ENCODE data around the gene SMIM34.
"Not testable (repeated sequence)": the region's sequence is repeated elsewhere in the genome, so short reads cannot be mapped to it uniquely, and the experiment has no call there.

SMIM34 gene

GRCh38 chr21:34423805-34424204 lies at the start of gene SMIM34:
Gene SMIM34 (minus strand): TSS chr21:34423951. CDS start chr21:34423839, 112 bp downstream.
- in situ Hi-C loops (cut with HindIII; ENCODE audit: low sequenced_read_pairs); H3K4me3 ChIP-seq (ENCODE audit: low read depth, low read length); DNase-seq (ENCODE audit: low read depth): not testable (repeated sequence)

GRCh38 chr21:34467333-34467732 lies 43.6 kb upstream of the SMIM34 start:
- DNase-seq (ENCODE audit: low read depth); H3K4me3 ChIP-seq (ENCODE audit: low read depth, low read length); in situ Hi-C loops (cut with HindIII; ENCODE audit: low sequenced_read_pairs): not testable (repeated sequence)

GRCh38 chr21:34459426-34459825 lies 35.7 kb upstream of the SMIM34 start:
- H3K4me3 ChIP-seq (ENCODE audit: low read depth, low read length); in situ Hi-C loops (cut with HindIII; ENCODE audit: low sequenced_read_pairs); DNase-seq (ENCODE audit: low read depth): not testable (repeated sequence)

GRCh38 chr21:34458266-34458665 lies 34.5 kb upstream of the SMIM34 start:
- in situ Hi-C loops (cut with HindIII; ENCODE audit: low sequenced_read_pairs); H3K4me3 ChIP-seq (ENCODE audit: low read depth, low read length); DNase-seq (ENCODE audit: low read depth): not testable (repeated sequence)

- DNase-seq (ENCODE audit: low read depth); in situ Hi-C loops (cut with HindIII; ENCODE audit: low sequenced_read_pairs); H3K4me3 ChIP-seq (ENCODE audit: low read depth, low read length): not testable (repeated sequence)
Measured at GRCh38 chr21:34456180-34456579, 32.4 kb upstream of the SMIM34 start.

GRCh38 chr21:34455628-34456027 lies 31.9 kb upstream of the SMIM34 start:
- H3K4me3 ChIP-seq (ENCODE audit: low read depth, low read length); in situ Hi-C loops (cut with HindIII; ENCODE audit: low sequenced_read_pairs): not testable (repeated sequence)

GRCh38 chr21:34447018-34447417 lies 23.3 kb upstream of the SMIM34 start:
- in situ Hi-C loops (cut with HindIII; ENCODE audit: low sequenced_read_pairs); DNase-seq (ENCODE audit: low read depth); H3K4me3 ChIP-seq (ENCODE audit: low read depth, low read length): not testable (repeated sequence)

More at GRCh38 chr21:34455628-34456027, 31.9 kb upstream of the SMIM34 start:
- not testable (repeated sequence) for DNase-seq (ENCODE audit: low read depth)

- DNase-seq (ENCODE audit: low read depth); H3K4me3 ChIP-seq (ENCODE audit: low read depth, low read length); in situ Hi-C loops (cut with HindIII; ENCODE audit: low sequenced_read_pairs): not testable (repeated sequence)
Measured at GRCh38 chr21:34443486-34443885, 19.7 kb upstream of the SMIM34 start.

GRCh38 chr21:34429710-34430109 lies 6.0 kb upstream of the SMIM34 start:
- DNase-seq (ENCODE audit: low read depth); H3K4me3 ChIP-seq (ENCODE audit: low read depth, low read length); in situ Hi-C loops (cut with HindIII; ENCODE audit: low sequenced_read_pairs): not testable (repeated sequence)

GRCh38 chr21:34428441-34428840 lies 4.7 kb upstream of the SMIM34 start:
- H3K4me3 ChIP-seq (ENCODE audit: low read depth, low read length); DNase-seq (ENCODE audit: low read depth); in situ Hi-C loops (cut with HindIII; ENCODE audit: low sequenced_read_pairs): not testable (repeated sequence)

GRCh38 chr21:34427339-34427738 lies 3.6 kb upstream of the SMIM34 start:
- H3K4me3 ChIP-seq (ENCODE audit: low read depth, low read length); DNase-seq (ENCODE audit: low read depth); in situ Hi-C loops (cut with HindIII; ENCODE audit: low sequenced_read_pairs): not testable (repeated sequence)

GRCh38 chr21:34417448-34418077 lies 6.2 kb downstream of the SMIM34 start:
- H3K4me3 ChIP-seq (ENCODE audit: low read depth, low read length); in situ Hi-C loops (cut with HindIII; ENCODE audit: low sequenced_read_pairs); DNase-seq (ENCODE audit: low read depth): not testable (repeated sequence)

GRCh38 chr21:34407294-34407693 lies 16.5 kb downstream of the SMIM34 start:
- DNase-seq (ENCODE audit: low read depth); H3K4me3 ChIP-seq (ENCODE audit: low read depth, low read length); in situ Hi-C loops (cut with HindIII; ENCODE audit: low sequenced_read_pairs): not testable (repeated sequence)

- DNase-seq (ENCODE audit: low read depth); in situ Hi-C loops (cut with HindIII; ENCODE audit: low sequenced_read_pairs); H3K4me3 ChIP-seq (ENCODE audit: low read depth, low read length): not testable (repeated sequence)
Measured at GRCh38 chr21:34406676-34407075, 17.1 kb downstream of the SMIM34 start.

- H3K4me3 ChIP-seq (ENCODE audit: low read depth, low read length); in situ Hi-C loops (cut with HindIII; ENCODE audit: low sequenced_read_pairs); DNase-seq (ENCODE audit: low read depth): not testable (repeated sequence)
Measured at GRCh38 chr21:34406102-34406501, 17.6 kb downstream of the SMIM34 start.

GRCh38 chr21:34405686-34406085 lies 18.1 kb downstream of the SMIM34 start:
- DNase-seq (ENCODE audit: low read depth); in situ Hi-C loops (cut with HindIII; ENCODE audit: low sequenced_read_pairs); H3K4me3 ChIP-seq (ENCODE audit: low read depth, low read length): not testable (repeated sequence)

GRCh38 chr21:34404742-34405141 lies 19.0 kb downstream of the SMIM34 start:
- DNase-seq (ENCODE audit: low read depth); H3K4me3 ChIP-seq (ENCODE audit: low read depth, low read length); in situ Hi-C loops (cut with HindIII; ENCODE audit: low sequenced_read_pairs): not testable (repeated sequence)

- in situ Hi-C loops (cut with HindIII; ENCODE audit: low sequenced_read_pairs); H3K4me3 ChIP-seq (ENCODE audit: low read depth, low read length); DNase-seq (ENCODE audit: low read depth): not testable (repeated sequence)
Measured at GRCh38 chr21:34400522-34400921, 23.2 kb downstream of the SMIM34 start.

All from astrocyte of the cerebellum (primary cell).